Muscle layer of colon (tissue), 2 donors: ENCODE measurements around the gene NPEPPS.

Experiments
- H3K27ac ChIP-seq: one replicate; pipeline ENCODE4 v1.7.0; 2013; ENCODE audit warnings: low read depth, mild to moderate bottlenecking, low read length, moderate library complexity
- H3K27me3 ChIP-seq, 2 donors: one replicate each; pipeline ENCODE4 v1.7.0; 2013; ENCODE audit warnings: low read length in 2 of 2, mild to moderate bottlenecking in 2 of 2; ENCODE audit not compliant: insufficient read depth in 2 of 2, control insufficient read depth in 1 of 2
- H3K36me3 ChIP-seq: one replicate; pipeline ENCODE4 v1.7.0; 2013; ENCODE audit warnings: mild to moderate bottlenecking, low read length; ENCODE audit not compliant: insufficient read depth
- H3K4me1 ChIP-seq: one replicate; pipeline ENCODE4 v1.7.0; 2013; ENCODE audit warnings: mild to moderate bottlenecking, low read length; ENCODE audit not compliant: insufficient read depth
- H3K4me3 ChIP-seq, 2 donors: one replicate each; pipeline ENCODE4 v1.7.0; 2013; ENCODE audit warnings: low read length in 2 of 2, low read depth in 1 of 2, mild to moderate bottlenecking in 1 of 2, moderate library complexity in 1 of 2
- H3K9ac ChIP-seq: one replicate; pipeline ENCODE4 v1.7.0; 2013; ENCODE audit warnings: low read length
- H3K9me3 ChIP-seq: one replicate; pipeline ENCODE4 v1.7.0; 2013; ENCODE audit warnings: mild to moderate bottlenecking, low read length
- donor health status: abdominal sarcoma.
- donor health status: Adenocarcinoma of cecum.

Gene NPEPPS

GRCh38 chr17:47651704-47652103 lies 120.8 kb downstream of the NPEPPS start:
- Histone ChIP-seq H3K27me3 (no peaks in the 10 kb centered on the region), H3K4me3 (no peak overlapping the region), H3K36me3 (peaks cover 41% of the 10 kb centered on the region), H3K27ac (no peak overlapping the region), H3K4me1 (peaks cover 10% of the 10 kb centered on the region), H3K9ac (no peak overlapping the region), H3K9me3 (no peaks in the 10 kb centered on the region)

GRCh38 chr17:47652570-47652969 lies 121.7 kb downstream of the NPEPPS start:
- no peak overlapping the region for H3K27ac ChIP-seq
- no peak overlapping the region for H3K9ac ChIP-seq
- peaks cover 50% of the 10 kb centered on the region for H3K36me3 ChIP-seq
- peaks cover 10% of the 10 kb centered on the region for H3K4me1 ChIP-seq
- no peaks in the 10 kb centered on the region for H3K9me3 ChIP-seq
- no peak overlapping the region for H3K4me3 ChIP-seq
- H3K27me3 ChIP-seq: no peaks in the 10 kb centered on the region

GRCh38 chr17:47653442-47653841 lies 122.5 kb downstream of the NPEPPS start:
- Histone ChIP-seq H3K27me3 (no peaks in the 10 kb centered on the region), H3K27ac (no peak overlapping the region), H3K9me3 (no peaks in the 10 kb centered on the region), H3K4me1 (peaks cover 10% of the 10 kb centered on the region), H3K4me3 (no peak overlapping the region), H3K36me3 (peaks cover 58% of the 10 kb centered on the region), H3K9ac (no peak overlapping the region)

GRCh38 chr17:47654991-47655390 lies 124.1 kb downstream of the NPEPPS start:
- H3K27me3 ChIP-seq: no peaks in the 10 kb centered on the region
- no peaks in the 10 kb centered on the region for H3K9me3 ChIP-seq
- peaks cover 12% of the 10 kb centered on the region for H3K4me1 ChIP-seq
- H3K27ac ChIP-seq: no peak overlapping the region
- H3K9ac ChIP-seq: no peak overlapping the region
- no peak overlapping the region for H3K4me3 ChIP-seq
- H3K36me3 ChIP-seq: peaks cover 64% of the 10 kb centered on the region

- H3K36me3 ChIP-seq: peaks cover 81% of the 10 kb centered on the region
- H3K27me3 ChIP-seq: no peaks in the 10 kb centered on the region
- peak overlapping the region; percentile 61 for H3K27ac ChIP-seq
- no peaks in the 10 kb centered on the region for H3K9me3 ChIP-seq
- H3K9ac ChIP-seq: no peak overlapping the region
- H3K4me1 ChIP-seq: peaks cover 12% of the 10 kb centered on the region
- H3K4me3 ChIP-seq: no peak overlapping the region
Measured at GRCh38 chr17:47660064-47660492, 129.2 kb downstream of the NPEPPS start.

- Histone ChIP-seq H3K27me3 (no peaks in the 10 kb centered on the region), H3K9me3 (no peaks in the 10 kb centered on the region), H3K36me3 (peaks cover 68% of the 10 kb centered on the region), H3K4me1 (peaks cover 12% of the 10 kb centered on the region), H3K27ac (no peak overlapping the region), H3K9ac (no peak overlapping the region), H3K4me3 (no peak overlapping the region)
Measured at GRCh38 chr17:47663912-47664623, 133.2 kb downstream of the NPEPPS start.

GRCh38 chr17:47664624-47664941 lies 133.7 kb downstream of the NPEPPS start:
- Histone ChIP-seq H3K36me3 (peaks cover 73% of the 10 kb centered on the region), H3K4me1 (peaks cover 12% of the 10 kb centered on the region), H3K27me3 (no peaks in the 10 kb centered on the region), H3K27ac (no peak overlapping the region), H3K9me3 (no peaks in the 10 kb centered on the region), H3K9ac (no peak overlapping the region), H3K4me3 (no peak overlapping the region)

- Histone ChIP-seq H3K27ac (no peak overlapping the region), H3K27me3 (no peaks in the 10 kb centered on the region), H3K9ac (no peak overlapping the region), H3K36me3 (peaks cover 80% of the 10 kb centered on the region), H3K4me3 (no peak overlapping the region), H3K4me1 (peaks cover 4% of the 10 kb centered on the region), H3K9me3 (no peaks in the 10 kb centered on the region)
Measured at GRCh38 chr17:47665655-47666054, 134.7 kb downstream of the NPEPPS start.

GRCh38 chr17:47669081-47669480 lies 138.2 kb downstream of the NPEPPS start:
- no peaks in the 10 kb centered on the region for H3K4me1 ChIP-seq
- H3K9me3 ChIP-seq: no peaks in the 10 kb centered on the region
- H3K36me3 ChIP-seq: peaks cover 81% of the 10 kb centered on the region
- H3K27me3 ChIP-seq: no peaks in the 10 kb centered on the region
- no peak overlapping the region for H3K4me3 ChIP-seq
- H3K9ac ChIP-seq: no peak overlapping the region
- no peak overlapping the region for H3K27ac ChIP-seq

- Histone ChIP-seq H3K27ac (no peak overlapping the region), H3K27me3 (no peaks in the 10 kb centered on the region), H3K4me1 (no peaks in the 10 kb centered on the region), H3K36me3 (peaks cover 81% of the 10 kb centered on the region), H3K4me3 (no peak overlapping the region), H3K9me3 (no peaks in the 10 kb centered on the region), H3K9ac (no peak overlapping the region)
Measured at GRCh38 chr17:47670064-47670463, 139.2 kb downstream of the NPEPPS start.
